SK-N-SH treated with all-trans-retinoic acid at 6 μM for 48 hours (cell line): ENCODE results near the gene ARHGAP8.

Experiments
- ATAC-seq: fragments of 200-7000 bp; cut with Tn5 transposase; 3 replicates; pipeline ENCODE4 v1.9.1; 2020; ENCODE audit warnings: mild to moderate bottlenecking, moderate library complexity
- ARNTL ChIP-seq: fragments of 450-650 bp; formaldehyde crosslinking; IDR thresholded peaks from 2 replicates; pipeline ENCODE4 v1.5.0; 2020; ENCODE audit warnings: low read depth, mild to moderate bottlenecking, moderate library complexity, borderline replicate concordance
- CREB5 ChIP-seq: fragments of 250-450 bp; sonication (Bioruptor Pico); IDR thresholded peaks from 2 replicates; pipeline ENCODE4 v1.5.1; 2020; ENCODE audit warnings: low read depth, mild to moderate bottlenecking, moderate library complexity
- CSDC2 ChIP-seq: fragments of 250-450 bp; sonication (Bioruptor Pico); IDR thresholded peaks from 2 replicates; pipeline ENCODE4 v1.5.0; 2020; ENCODE audit warnings: mild to moderate bottlenecking, moderate library complexity
- CSRNP3 ChIP-seq: fragments of 250-450 bp; sonication (Bioruptor Pico); IDR thresholded peaks from 2 replicates; pipeline ENCODE4 v1.5.1; 2021; ENCODE audit warnings: mild to moderate bottlenecking, moderate library complexity
- ESRRG ChIP-seq: fragments of 250-450 bp; sonication (Bioruptor Pico); IDR thresholded peaks from 2 replicates; pipeline ENCODE4 v1.6.1; 2021; ENCODE audit warnings: mild to moderate bottlenecking
- GLIS3 ChIP-seq: fragments of 250-450 bp; sonication (Bioruptor Pico); IDR thresholded peaks from 2 replicates; pipeline ENCODE4 v1.5.0; 2020; ENCODE audit warnings: mild to moderate bottlenecking, moderate library complexity
- ISL1 ChIP-seq: fragments of 250-450 bp; sonication (Bioruptor Pico); IDR thresholded peaks from 2 replicates; pipeline ENCODE4 v2.1.2; 2022; ENCODE audit warnings: mild to moderate bottlenecking, moderate library complexity
- OSR1 ChIP-seq: fragments of 250-450 bp; sonication (Bioruptor Pico); IDR thresholded peaks from 2 replicates; pipeline ENCODE4 v1.8.0; 2022; ENCODE audit warnings: moderate library complexity, mild to moderate bottlenecking, inconsistent platforms
- PATZ1 ChIP-seq: fragments of 250-450 bp; sonication (Bioruptor Pico); IDR thresholded peaks from 2 replicates; pipeline ENCODE4 v1.8.0; 2020; ENCODE audit warnings: mild to moderate bottlenecking, moderate library complexity, borderline replicate concordance
- POU6F1 ChIP-seq: fragments of 250-450 bp; sonication (Bioruptor Pico); IDR thresholded peaks from 2 replicates; pipeline ENCODE4 v1.8.0; 2021; ENCODE audit warnings: low read depth, mild to moderate bottlenecking, moderate library complexity, borderline replicate concordance
- PPARA ChIP-seq: fragments of 250-450 bp; sonication (Bioruptor Pico); IDR thresholded peaks from 2 replicates; pipeline ENCODE4 v1.5.0; 2020; ENCODE audit warnings: mild to moderate bottlenecking, borderline replicate concordance
- RARB ChIP-seq: fragments of 250-450 bp; sonication (Bioruptor Pico); IDR thresholded peaks from 2 replicates; pipeline ENCODE4 v1.8.0; 2021; ENCODE audit warnings: mild to moderate bottlenecking, moderate library complexity
- SNAI2 ChIP-seq: fragments of 250-450 bp; sonication (Bioruptor Pico); IDR thresholded peaks from 2 replicates; pipeline ENCODE4 v1.5.0; 2020; ENCODE audit warnings: mild to moderate bottlenecking, moderate library complexity
- TCF4 ChIP-seq: fragments of 250-450 bp; sonication (Bioruptor Pico); IDR thresholded peaks from 2 replicates; pipeline ENCODE4 v1.8.0; 2021; ENCODE audit warnings: mild to moderate bottlenecking, moderate library complexity, borderline replicate concordance
- TOX ChIP-seq: fragments of 250-450 bp; sonication (Bioruptor Pico); IDR thresholded peaks from 2 replicates; pipeline ENCODE4 v1.8.0; 2021; ENCODE audit warnings: mild to moderate bottlenecking, moderate library complexity, borderline replicate concordance
- TSHZ2 ChIP-seq: fragments of 250-450 bp; sonication (Bioruptor Pico); IDR thresholded peaks from 2 replicates; pipeline ENCODE4 v1.5.0; 2020; ENCODE audit warnings: mild to moderate bottlenecking, moderate library complexity
- ZC3H10 ChIP-seq: fragments of 250-450 bp; sonication (Bioruptor Pico); IDR thresholded peaks from 2 replicates; pipeline ENCODE4 v1.5.1; 2021; ENCODE audit warnings: mild to moderate bottlenecking, moderate library complexity
- ZFP3 ChIP-seq: fragments of 250-450 bp; sonication (Bioruptor Pico); IDR thresholded peaks from 2 replicates; pipeline ENCODE4 v1.5.0; 2020; ENCODE audit warnings: mild to moderate bottlenecking, moderate library complexity
- ZFP30 ChIP-seq: fragments of 450-650 bp; formaldehyde crosslinking; IDR thresholded peaks from 2 replicates; pipeline ENCODE4 v1.5.0; 2022; ENCODE audit warnings: mild to moderate bottlenecking, moderate library complexity
- ZNF565 ChIP-seq: fragments of 450-650 bp; formaldehyde crosslinking; conservative IDR thresholded peaks from 2 replicates; pipeline ENCODE4 v1.5.0; 2020; ENCODE audit warnings: low read depth, mild to moderate bottlenecking, moderate library complexity
- ZNF8 ChIP-seq: fragments of 450-650 bp; formaldehyde crosslinking; IDR thresholded peaks from 2 replicates; pipeline ENCODE4 v1.5.0; 2020; ENCODE audit warnings: mild to moderate bottlenecking, moderate library complexity

ARHGAP8 gene

GRCh38 chr22:44894321-44894720 is 141.9 kb downstream of the ARHGAP8 start:
- TF ChIP-seq TSHZ2 (CRISPR knock-in tag) (no peak), SNAI2 (CRISPR knock-in tag) (no peak), CSRNP3 (CRISPR knock-in tag) (no peak), ZFP30 (CRISPR knock-in tag) (no peak), GLIS3 (CRISPR knock-in tag) (no peak), ISL1 (CRISPR knock-in tag) (no peak), RARB (CRISPR knock-in tag) (no peak), TOX (no peak), OSR1 (no peak), PPARA (CRISPR knock-in tag) (no peak), CREB5 (CRISPR knock-in tag) (no peak), ZFP3 (CRISPR knock-in tag) (no peak), ZNF565 (no peak), ZC3H10 (CRISPR knock-in tag) (no peak), TCF4 (CRISPR knock-in tag) (no peak), PATZ1 (CRISPR knock-in tag) (no peak), POU6F1 (no peak), ZNF8 (CRISPR knock-in tag) (no peak), CSDC2 (CRISPR knock-in tag) (no peak)
- ATAC-seq = no peak

GRCh38 chr22:44894782-44895181 is 142.4 kb downstream of the ARHGAP8 start:
- no peak for TF ChIP-seq PPARA (CRISPR knock-in tag)
- TF ChIP-seq ISL1 (CRISPR knock-in tag) = no peak
- TF ChIP-seq ZFP3 (CRISPR knock-in tag) = no peak
- no peak for TF ChIP-seq PATZ1 (CRISPR knock-in tag)
- TF ChIP-seq TCF4 (CRISPR knock-in tag) = no peak
- TF ChIP-seq POU6F1 = no peak
- no peak for TF ChIP-seq SNAI2 (CRISPR knock-in tag)
- TF ChIP-seq OSR1 = no peak
- no peak for TF ChIP-seq ZNF565
- no peak for TF ChIP-seq ESRRG (CRISPR knock-in tag)
- no peak for TF ChIP-seq ARNTL (CRISPR knock-in tag)
- no peak for TF ChIP-seq ZNF8 (CRISPR knock-in tag)
- TF ChIP-seq ZC3H10 (CRISPR knock-in tag) = no peak
- no peak for TF ChIP-seq CREB5 (CRISPR knock-in tag)
- no peak for ATAC-seq
